Stimulated activated CD4-positive, alpha-beta T cell treated with anti-CD3 and anti-CD28 coated beads, Interleukin-15, amount 100 ng/mL, for 48 hours (primary cell): Measurements from ENCODE around the gene CSMD2.

ENCODE experiments used
- DNase-seq, 2 donors: peaks; one replicate each; pipeline ENCODE4 v3.0.0-alpha.2; 2020; ENCODE audit warnings: low read depth in 2 of 2

Gene CSMD2

GRCh38 chr1:33902486-33903209 lies 262.4 kb downstream of the CSMD2 start:
- no peak for DNase-seq

DNA sequence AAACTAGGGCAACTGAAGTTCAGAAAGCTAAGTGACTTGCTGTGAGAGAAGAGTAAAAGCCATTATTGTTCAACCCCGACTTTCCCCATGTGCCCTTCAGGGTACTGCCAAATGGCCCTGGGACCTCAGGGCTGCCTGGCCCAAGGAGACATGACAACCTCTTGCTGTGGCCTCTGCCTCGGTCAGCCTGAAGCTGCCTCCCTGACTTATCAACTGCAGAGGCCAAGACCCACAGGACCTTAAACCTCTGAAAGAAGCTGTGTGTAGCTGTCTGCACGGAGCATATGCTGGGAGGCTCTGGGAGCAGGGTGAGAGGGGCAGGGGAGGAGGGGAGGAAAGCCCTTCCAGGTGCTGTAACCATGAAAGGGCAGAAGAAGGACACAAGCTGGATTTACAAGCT lies 265.3 kb downstream of the CSMD2 start:
- DNase-seq, result no peak

DNA sequence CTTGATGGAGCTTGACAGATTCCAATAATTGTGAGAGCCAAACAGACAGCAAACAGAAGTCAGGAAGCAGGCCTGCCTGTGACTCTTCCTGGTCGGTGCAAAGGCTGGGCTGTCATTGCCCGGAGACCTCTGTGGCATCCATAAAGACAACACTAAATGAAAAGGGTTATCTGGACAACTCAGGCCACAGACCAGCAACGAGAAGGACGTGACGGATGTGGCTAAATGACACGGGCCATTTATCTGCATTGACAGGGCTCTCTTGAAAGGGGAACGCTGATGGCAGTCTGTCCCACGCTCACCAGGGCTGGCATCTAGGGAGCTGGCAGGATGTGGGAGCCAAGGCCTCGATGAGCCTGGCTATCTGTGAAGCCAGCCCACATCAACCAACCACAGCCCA lies 266.1 kb downstream of the CSMD2 start:
- no peak for DNase-seq

GRCh38 chr1:33898406-33898805 lies 266.6 kb downstream of the CSMD2 start:
- no peak for DNase-seq

- DNase-seq, result no peak
Measured at GRCh38 chr1:33897092-33897725, 267.8 kb downstream of the CSMD2 start.

DNA sequence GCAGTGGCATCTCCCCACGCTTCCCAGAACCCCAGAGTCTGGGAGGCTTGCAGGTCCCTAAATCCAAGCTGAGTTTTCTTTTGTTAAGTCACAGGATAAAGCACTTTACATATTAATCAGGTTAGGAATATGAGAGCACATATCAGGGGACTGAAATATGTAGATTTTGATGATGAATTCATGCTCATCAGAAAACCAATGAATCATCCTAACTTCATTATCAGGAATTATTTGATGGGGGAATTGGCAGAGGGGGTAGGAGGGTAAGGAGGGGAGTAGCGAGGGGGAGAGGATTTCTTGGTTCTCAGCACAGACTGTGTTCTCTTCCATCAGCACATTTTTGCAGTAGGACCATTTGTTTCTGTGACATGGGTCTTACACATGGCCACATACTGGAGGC lies 269.1 kb downstream of the CSMD2 start:
- no peak for DNase-seq

GRCh38 chr1:33895396-33895795 lies 269.6 kb downstream of the CSMD2 start:
- DNase-seq, result no peak

DNA sequence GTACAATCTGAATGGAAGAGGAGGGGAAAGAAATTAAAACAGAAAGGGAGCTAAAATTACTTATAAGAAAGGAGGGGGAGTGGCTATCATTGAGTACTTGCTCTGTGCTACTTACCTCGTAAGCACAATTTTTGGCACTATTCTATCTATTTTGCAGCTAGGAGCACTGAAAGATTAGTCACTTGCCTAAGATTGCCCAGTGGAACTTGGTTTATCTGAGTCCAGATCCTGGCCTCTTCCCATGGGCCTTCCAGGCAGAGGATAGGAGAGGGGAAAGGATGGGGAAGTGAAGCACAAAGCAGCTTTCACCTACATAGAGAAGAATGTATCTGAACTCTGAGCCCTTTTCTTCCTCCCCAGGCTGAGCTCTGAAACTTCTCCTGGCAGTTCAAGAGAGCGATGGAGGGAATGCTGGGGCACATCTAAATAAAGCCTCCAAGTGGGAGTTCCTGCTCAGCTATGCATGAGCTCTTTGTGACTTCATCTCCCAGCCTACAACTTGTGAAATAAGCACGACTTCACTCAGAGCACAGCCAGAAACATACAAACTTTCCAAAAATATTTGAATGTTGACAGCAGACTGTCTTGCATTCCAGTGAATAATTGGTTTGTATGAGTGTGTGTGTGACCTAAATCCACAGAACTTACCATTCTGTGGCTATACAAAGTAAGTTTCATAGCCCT lies 271.7 kb downstream of the CSMD2 start:
- DNase-seq, result no peak

DNA sequence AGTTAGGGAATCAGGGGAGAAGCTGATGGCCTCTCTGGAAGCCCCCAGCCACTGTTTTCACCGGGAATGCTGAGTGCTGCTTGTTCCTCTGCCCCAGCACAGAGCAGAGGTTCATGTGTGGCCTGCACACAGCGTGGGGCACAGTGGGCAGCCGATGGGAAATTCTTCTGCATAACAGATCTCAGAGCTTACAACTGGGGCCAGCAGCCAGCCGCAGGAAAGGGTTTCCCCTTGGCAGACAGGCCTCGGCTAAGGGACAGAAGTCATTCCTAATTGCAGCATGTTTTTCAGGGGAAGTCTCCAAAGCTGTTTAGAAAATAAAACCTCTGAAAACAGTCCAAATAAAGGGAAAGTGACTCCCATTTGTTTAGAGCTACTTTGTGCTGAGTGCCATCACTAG lies 278.5 kb downstream of the CSMD2 start:
- DNase-seq, result no peak

DNA sequence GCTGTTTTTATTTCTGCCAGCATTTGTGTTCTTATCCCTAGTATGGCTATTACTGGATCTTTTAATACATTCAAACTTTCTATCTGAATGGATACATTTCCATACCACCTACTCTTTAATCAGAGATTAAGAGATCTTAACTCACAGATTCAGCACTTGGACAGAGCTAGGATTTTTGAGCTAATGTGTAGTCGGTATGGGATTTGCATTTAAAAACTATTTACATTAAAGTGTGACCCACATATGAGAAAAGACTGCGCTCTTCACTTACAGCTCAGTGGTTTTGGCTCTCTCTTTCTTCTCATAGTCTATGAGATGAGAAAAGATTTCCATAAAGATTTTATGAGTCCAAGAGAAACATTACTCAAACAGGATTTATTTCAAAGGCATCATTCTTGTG lies 284.7 kb downstream of the CSMD2 start:
- no peak for DNase-seq

GRCh38 chr1:33878392-33878791 lies 286.6 kb downstream of the CSMD2 start:
- no peak for DNase-seq

DNA sequence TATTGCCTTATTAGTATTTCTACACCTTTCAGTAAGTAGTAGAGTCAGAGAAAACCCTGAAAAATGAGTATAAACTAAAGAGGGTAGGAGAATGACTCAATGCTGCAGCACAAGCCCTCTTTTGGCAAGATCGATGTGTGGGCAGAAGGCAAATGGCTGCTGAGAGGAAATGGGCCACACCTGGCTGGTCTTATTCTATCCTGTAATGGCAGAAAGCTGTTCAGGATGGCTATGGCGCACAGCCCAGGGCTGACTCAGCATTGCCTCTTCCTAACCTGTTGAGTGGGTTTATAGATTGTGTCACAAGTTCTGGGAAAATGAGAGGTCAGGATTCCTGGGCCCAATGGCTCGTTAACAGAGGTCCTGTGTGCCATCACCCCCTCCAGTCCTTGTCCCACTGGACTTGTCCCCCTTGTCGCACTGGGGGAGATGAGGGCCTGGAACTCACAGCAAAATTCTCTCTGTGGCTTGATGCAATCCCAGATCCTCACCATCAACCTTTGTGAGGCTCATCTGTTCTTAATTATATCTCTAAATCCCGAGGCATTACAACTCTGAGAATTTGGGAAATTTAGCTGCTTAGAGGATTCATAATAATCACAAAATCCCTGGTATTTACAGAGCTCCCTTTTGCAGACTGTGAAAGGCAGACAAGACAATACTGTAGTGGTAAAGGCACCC lies 287.9 kb downstream of the CSMD2 start:
- DNase-seq, result no peak

DNA sequence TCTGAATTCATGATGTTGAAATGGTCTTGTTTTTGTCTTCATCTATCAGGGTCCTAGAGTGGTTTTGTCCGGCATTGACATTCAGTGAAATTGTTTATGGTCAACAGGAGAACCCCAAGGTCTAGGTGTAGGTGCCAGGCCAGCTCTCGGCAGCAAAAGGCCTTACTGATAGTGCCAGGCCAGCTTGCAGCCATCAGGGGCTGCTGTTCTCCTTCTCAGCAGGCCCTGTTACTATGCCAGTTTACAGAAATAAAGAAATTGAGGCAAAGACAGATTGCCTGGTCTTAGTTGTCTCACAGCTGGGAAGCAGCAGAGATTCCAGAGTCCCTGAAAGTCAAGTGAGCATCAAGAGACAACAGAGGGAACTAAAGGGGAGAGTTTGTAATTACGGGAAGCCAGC lies 289.2 kb downstream of the CSMD2 start:
- no peak for DNase-seq

DNA sequence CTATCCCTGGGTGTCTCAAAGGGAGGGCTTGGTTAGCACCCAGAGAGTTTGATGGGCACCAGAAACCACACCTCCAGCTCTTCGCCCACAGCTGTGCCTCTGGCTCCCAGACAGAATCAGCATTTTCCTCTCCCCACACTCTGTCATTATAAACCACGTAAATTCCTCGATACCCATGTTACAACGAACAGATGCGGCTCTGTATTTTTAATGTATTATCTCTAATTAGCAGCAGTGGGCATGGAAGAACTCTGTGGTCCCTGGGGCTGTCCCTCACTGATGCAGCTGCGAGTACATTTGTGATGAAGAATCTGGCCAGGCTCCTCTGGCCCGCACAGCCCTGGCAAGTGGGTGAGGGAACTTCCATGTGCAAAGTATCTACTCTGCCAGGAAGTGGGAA lies 290.4 kb downstream of the CSMD2 start:
- no peak for DNase-seq

DNA sequence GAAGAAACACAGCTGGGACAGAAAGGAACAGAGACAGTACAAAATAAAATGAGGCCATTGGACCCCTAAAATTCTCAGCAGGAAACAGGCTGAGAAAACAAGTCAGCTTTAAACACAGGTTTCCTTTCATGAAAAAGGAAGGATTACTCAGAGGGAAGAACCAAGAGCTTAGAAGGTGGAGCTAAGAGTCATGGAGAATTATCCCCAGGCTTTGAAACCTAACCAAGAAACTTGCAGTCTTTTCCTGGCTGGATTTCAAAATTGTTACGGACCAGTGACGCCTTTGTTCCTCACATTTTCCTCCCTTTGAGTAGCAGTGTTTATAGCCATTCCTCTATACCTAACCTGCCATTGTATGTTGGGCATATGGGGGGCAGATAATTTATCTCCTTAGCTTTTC lies 292.3 kb downstream of the CSMD2 start:
- DNase-seq, result no peak

- no peak for DNase-seq
Measured at GRCh38 chr1:33872275-33872674, 292.8 kb downstream of the CSMD2 start.

DNA sequence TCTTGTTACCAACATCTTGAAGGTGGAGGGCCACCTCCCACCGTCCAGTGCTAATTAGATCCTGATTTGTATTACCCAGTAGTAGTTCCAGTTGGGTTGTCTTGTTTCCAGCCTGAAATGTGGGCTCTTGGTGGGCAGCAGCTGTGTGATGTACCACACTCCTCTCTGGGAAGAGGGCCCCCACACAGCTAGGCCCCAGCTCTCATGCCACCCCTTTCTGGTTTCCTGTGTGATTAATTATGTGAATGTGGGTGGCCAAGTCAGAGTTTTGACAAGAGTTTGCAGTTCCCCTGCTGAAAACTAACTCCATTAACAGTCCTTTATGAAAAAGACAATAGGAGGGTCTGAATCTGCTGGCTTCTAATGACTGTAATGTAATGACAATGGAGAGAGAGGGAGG lies 297.3 kb downstream of the CSMD2 start:
- DNase-seq, result no peak

- DNase-seq, result no peak
Measured at GRCh38 chr1:33866281-33866680, 298.7 kb downstream of the CSMD2 start.

- no peak for DNase-seq
Measured at GRCh38 chr1:33864460-33865389, 300.3 kb downstream of the CSMD2 start.

DNA sequence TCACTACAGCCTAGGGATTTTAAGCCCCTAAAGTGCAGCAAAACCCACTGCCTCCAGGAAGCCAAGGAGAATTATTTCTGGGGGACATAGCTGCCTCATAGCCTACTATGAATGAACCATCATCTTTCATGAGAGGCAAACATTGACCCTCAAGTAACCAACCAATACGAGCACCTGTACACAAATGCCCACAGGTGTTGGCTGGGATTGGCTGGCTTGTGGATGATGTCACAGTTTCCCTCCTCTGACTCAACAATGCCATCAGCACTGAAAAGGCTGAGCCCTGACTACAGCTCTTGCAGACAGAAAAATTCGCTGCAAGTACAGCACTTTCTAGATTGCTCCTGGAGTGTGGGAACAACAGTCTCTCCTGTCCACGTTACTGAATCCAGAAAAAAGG lies 301.3 kb downstream of the CSMD2 start, which contains the start of gene HMGB4:
Gene HMGB4, plus strand, starts transcription at position 301 of the 400 bp plus-strand sequence. CDS start 113 bp downstream, outside the sequence.
- no peak for DNase-seq

GRCh38 chr1:33860671-33861070 lies 304.4 kb downstream of the CSMD2 start:
- no peak for DNase-seq
